ENCODE results near the gene EGR4. TPM values are rescaled to one million over a fixed set of nuclear protein-coding genes. Genes with fewer than 3 reads are reported as not detected.

The EGR4 gene
- total RNA-seq, 2 experiments from 2014 or later = 0.14 to 0.17 TPM

DNA sequence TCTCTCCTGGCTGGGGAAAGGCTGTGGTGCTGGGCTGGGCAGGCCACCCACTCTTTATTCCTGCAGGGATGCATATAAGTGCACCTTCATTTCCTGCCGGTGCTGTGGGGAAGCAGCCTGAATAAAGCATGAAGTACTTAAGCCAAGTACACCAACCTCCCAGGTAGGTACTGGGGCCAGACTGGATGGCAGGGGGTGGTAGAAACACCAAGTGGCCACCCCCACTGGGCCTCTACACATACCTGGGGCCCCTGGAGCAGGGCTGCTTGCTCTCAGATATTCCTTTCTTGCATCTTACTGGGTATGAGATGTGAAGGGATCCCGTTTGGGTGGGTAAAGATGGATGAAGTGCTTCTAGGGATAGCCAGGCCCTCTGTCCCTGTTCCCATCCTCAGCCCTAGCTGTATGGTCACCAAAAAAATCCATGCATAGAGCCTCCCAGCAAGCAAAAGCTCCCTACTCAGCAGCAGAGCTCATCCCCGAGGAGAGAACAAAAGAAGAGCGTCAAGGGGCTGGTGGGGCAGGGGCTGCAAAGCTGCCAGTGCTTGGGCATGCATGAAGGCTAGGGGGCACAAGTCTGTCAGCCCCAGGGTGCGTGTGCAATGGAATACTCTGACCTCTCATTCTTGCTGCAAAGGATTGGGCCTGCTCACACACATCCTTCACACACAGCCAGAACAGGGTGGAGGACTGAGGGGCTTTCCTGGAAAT, 37.3 kb downstream of the EGR4 start:
- H3K27me3 Mint-ChIP-seq = no peaks in the 10 kb centered on the region

GRCh38 chr2:73255007-73255644, 38.2 kb downstream of the EGR4 start:
- H3K36me3 ChIP-seq (ENCODE audit: insufficient read depth, low read length) = peaks cover 42% of the 10 kb centered on the region
- POLR2A ChIA-PET = interaction anchor here (1.1 to 2.5 kb wide), 2 partner anchors 21 to 35 kb away, joined by 3 to 10 read pairs; partner anchors contain the start of gene CCT7
- no peak overlapping the region for H3K4me3 ChIP-seq (ENCODE audit: low read length)
- Mint-ChIP-seq H3K27me3 (no peaks in the 10 kb centered on the region), H3K36me3 (ENCODE audit: low read depth) (peaks cover 50% of the 10 kb centered on the region), H3K27ac (no peak overlapping the region), H3K4me3 (no peak overlapping the region), H3K4me1 (ENCODE audit: low read depth) (no peaks in the 10 kb centered on the region), H3K9me3 (no peaks in the 10 kb centered on the region)
- TF ChIP-seq CTCF (IDR thresholded peaks at IDR 0.05) = no peak
- intact Hi-C loops (cut with DNase I, micrococcal nuclease) = no loop called here
- no peak overlapping the region for H3K27ac ChIP-seq (ENCODE audit: low read depth in 1 of 2, low read length in 2 of 2)
- no peaks in the 10 kb centered on the region for H3K9me3 ChIP-seq (ENCODE audit: control insufficient read depth in 1 of 2, insufficient read depth in 1 of 2, low read length in 2 of 2)
- ATAC-seq (ENCODE audit: poor library complexity) (no peak), DNase-seq (no peak)
- CTCF ChIA-PET = no interaction called here
- H3K27me3 ChIP-seq (ENCODE audit: control insufficient read depth in 1 of 2, insufficient read depth in 2 of 2, low read length in 2 of 2) = no peaks in the 10 kb centered on the region
- peaks cover 13% of the 10 kb centered on the region for H3K4me1 ChIP-seq (ENCODE audit: insufficient read depth, low read length)

More for the DNA sequence above, 37.3 kb downstream of the EGR4 start:
- H3K4me1 Mint-ChIP-seq (ENCODE audit: low read depth) = no peaks in the 10 kb centered on the region
- no peak overlapping the region for H3K4me3 Mint-ChIP-seq
- peaks cover 41% of the 10 kb centered on the region for H3K36me3 Mint-ChIP-seq (ENCODE audit: low read depth)
- Histone ChIP-seq H3K27ac (ENCODE audit: low read depth in 1 of 2, low read length in 2 of 2) (no peak overlapping the region), H3K4me3 (ENCODE audit: low read length) (no peak overlapping the region), H3K9me3 (ENCODE audit: control insufficient read depth in 1 of 2, insufficient read depth in 1 of 2, low read length in 2 of 2) (no peaks in the 10 kb centered on the region), H3K27me3 (ENCODE audit: control insufficient read depth in 1 of 2, insufficient read depth in 2 of 2, low read length in 2 of 2) (no peaks in the 10 kb centered on the region), H3K4me1 (ENCODE audit: insufficient read depth, low read length) (peaks cover 13% of the 10 kb centered on the region), H3K36me3 (ENCODE audit: insufficient read depth, low read length) (peaks cover 33% of the 10 kb centered on the region)
- H3K9me3 Mint-ChIP-seq = no peaks in the 10 kb centered on the region
- ATAC-seq (ENCODE audit: poor library complexity) (no peak), DNase-seq (no peak)
- intact Hi-C loops (cut with DNase I, micrococcal nuclease) = no loop called here
- ChIA-PET POLR2A (interaction anchor here (2.1 kb wide), 1 partner anchor 23 kb away, joined by 20 read pairs; the partner anchor contains the start of genes CCT7 and PRADC1), CTCF (no interaction called here)
- TF ChIP-seq CTCF (IDR thresholded peaks at IDR 0.05) = no peak
- H3K27ac Mint-ChIP-seq = no peak overlapping the region

- DNase-seq (no peak), ATAC-seq (ENCODE audit: poor library complexity) (no peak)
- Mint-ChIP-seq H3K9me3 (no peaks in the 10 kb centered on the region), H3K4me3 (no peak overlapping the region), H3K27me3 (no peaks in the 10 kb centered on the region), H3K36me3 (ENCODE audit: low read depth) (peaks cover 53% of the 10 kb centered on the region), H3K27ac (no peak overlapping the region), H3K4me1 (ENCODE audit: low read depth) (no peaks in the 10 kb centered on the region)
- CTCF ChIA-PET = no interaction called here
- POLR2A ChIA-PET = interaction anchor here (1.1 to 2.5 kb wide), 2 partner anchors 20 to 35 kb away, joined by 3 to 10 read pairs; partner anchors contain the start of gene CCT7
- H3K27ac ChIP-seq (ENCODE audit: low read depth in 1 of 2, low read length in 2 of 2) = no peak overlapping the region
- no peak overlapping the region for H3K4me3 ChIP-seq (ENCODE audit: low read length)
- no peaks in the 10 kb centered on the region for H3K9me3 ChIP-seq (ENCODE audit: control insufficient read depth in 1 of 2, insufficient read depth in 1 of 2, low read length in 2 of 2)
- peaks cover 13% of the 10 kb centered on the region for H3K4me1 ChIP-seq (ENCODE audit: insufficient read depth, low read length)
- TF ChIP-seq CTCF (IDR thresholded peaks at IDR 0.05) = no peak
- H3K27me3 ChIP-seq (ENCODE audit: control insufficient read depth in 1 of 2, insufficient read depth in 2 of 2, low read length in 2 of 2) = no peaks in the 10 kb centered on the region
- H3K36me3 ChIP-seq (ENCODE audit: insufficient read depth, low read length) = peaks cover 48% of the 10 kb centered on the region
- intact Hi-C loops (cut with DNase I, micrococcal nuclease) = no loop called here
Measured at GRCh38 chr2:73254343-73255006, 38.9 kb downstream of the EGR4 start.
